ENCODE measurements around the gene MDFI.

MDFI gene, protein sequence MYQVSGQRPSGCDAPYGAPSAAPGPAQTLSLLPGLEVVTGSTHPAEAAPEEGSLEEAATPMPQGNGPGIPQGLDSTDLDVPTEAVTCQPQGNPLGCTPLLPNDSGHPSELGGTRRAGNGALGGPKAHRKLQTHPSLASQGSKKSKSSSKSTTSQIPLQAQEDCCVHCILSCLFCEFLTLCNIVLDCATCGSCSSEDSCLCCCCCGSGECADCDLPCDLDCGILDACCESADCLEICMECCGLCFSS

DNA sequence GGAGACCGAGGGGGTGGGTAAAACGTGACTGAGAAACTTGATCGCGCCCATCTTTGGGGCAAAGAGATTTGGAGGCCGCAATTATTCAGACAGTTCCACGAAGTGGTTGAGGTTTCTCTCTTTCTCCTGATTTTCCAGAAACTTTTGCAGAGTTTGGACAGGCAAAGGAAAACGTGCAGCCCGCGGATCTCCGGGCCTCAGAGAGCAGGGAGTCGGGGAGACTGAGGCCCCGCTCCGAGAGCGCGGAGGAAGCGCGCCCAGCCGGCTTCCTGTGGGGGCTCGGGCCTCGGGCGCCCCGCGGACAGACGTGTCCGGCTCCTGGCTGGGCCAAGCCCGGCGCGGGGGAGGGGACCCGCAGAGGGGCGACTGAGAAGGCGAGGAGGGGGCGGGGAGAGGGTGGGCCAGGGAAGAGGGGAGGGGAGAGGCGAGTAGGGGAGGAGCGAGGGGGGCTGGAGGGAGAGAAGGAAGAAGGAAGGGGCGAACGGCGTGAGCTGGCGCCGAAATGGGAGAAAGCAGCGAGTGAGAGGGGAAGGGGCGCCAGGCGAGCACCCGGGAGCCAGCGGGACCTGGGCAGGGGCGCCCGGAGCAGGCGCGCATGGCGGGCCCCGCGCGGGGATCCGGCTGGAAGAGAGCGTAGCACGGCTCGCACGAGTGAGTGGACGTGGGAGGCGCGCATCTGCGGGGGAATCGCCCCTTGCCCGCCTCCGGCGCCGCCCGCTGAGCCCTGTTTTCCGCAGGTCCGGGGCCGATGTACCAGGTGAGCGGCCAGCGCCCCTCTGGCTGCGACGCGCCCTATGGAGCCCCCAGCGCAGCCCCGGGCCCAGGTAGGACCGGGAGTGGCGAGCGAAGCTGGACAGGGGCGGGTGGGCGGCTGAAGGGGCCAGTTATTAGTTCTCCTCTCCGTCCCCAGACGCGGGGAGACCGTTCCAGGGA, at the start of gene MDFI:
TSS of gene MDFI (plus strand) at position 467 of the 933 bp plus-strand sequence. CDS start at position 749, 282 bp downstream.
- no peak for DNase-seq (ENCODE audit: low read depth)
- peak within 1 kb of the TSS; percentile 61 for H3K4me3 ChIP-seq (replicated peaks; ENCODE audit: low read depth, low read length)
- TF ChIP-seq, protein P1, sequence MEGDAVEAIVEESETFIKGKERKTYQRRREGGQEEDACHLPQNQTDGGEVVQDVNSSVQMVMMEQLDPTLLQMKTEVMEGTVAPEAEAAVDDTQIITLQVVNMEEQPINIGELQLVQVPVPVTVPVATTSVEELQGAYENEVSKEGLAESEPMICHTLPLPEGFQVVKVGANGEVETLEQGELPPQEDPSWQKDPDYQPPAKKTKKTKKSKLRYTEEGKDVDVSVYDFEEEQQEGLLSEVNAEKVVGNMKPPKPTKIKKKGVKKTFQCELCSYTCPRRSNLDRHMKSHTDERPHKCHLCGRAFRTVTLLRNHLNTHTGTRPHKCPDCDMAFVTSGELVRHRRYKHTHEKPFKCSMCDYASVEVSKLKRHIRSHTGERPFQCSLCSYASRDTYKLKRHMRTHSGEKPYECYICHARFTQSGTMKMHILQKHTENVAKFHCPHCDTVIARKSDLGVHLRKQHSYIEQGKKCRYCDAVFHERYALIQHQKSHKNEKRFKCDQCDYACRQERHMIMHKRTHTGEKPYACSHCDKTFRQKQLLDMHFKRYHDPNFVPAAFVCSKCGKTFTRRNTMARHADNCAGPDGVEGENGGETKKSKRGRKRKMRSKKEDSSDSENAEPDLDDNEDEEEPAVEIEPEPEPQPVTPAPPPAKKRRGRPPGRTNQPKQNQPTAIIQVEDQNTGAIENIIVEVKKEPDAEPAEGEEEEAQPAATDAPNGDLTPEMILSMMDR (IDR thresholded peaks at IDR 0.05; ENCODE audit: low read length, missing control alignments): no peak

DNA sequence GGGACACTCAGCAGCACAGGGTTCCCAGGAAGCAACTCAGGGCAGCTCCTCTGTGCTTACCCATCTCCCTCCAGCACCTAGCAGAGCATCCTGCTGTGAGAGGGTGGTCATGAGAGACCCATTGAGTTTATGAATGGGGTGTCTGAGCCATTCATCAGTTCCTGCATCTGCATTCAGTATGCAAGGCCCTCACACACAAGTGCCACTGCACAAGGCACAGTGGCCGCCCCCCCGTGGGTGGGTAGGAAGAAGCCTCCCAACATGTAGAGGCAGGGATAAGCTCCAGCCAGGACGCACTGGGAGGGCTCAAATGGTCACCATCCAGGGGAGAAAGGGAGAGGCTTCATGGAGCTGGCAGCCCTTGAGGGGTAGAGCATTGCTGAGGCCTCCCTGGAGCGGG, 49.0 kb upstream of the MDFI start:
- no peak for DNase-seq (ENCODE audit: low read depth)
- TF ChIP-seq, protein P1 (IDR thresholded peaks at IDR 0.05; ENCODE audit: low read length, missing control alignments): no peak
- no peak overlapping the region for H3K4me3 ChIP-seq (replicated peaks; ENCODE audit: low read depth, low read length)

DNA sequence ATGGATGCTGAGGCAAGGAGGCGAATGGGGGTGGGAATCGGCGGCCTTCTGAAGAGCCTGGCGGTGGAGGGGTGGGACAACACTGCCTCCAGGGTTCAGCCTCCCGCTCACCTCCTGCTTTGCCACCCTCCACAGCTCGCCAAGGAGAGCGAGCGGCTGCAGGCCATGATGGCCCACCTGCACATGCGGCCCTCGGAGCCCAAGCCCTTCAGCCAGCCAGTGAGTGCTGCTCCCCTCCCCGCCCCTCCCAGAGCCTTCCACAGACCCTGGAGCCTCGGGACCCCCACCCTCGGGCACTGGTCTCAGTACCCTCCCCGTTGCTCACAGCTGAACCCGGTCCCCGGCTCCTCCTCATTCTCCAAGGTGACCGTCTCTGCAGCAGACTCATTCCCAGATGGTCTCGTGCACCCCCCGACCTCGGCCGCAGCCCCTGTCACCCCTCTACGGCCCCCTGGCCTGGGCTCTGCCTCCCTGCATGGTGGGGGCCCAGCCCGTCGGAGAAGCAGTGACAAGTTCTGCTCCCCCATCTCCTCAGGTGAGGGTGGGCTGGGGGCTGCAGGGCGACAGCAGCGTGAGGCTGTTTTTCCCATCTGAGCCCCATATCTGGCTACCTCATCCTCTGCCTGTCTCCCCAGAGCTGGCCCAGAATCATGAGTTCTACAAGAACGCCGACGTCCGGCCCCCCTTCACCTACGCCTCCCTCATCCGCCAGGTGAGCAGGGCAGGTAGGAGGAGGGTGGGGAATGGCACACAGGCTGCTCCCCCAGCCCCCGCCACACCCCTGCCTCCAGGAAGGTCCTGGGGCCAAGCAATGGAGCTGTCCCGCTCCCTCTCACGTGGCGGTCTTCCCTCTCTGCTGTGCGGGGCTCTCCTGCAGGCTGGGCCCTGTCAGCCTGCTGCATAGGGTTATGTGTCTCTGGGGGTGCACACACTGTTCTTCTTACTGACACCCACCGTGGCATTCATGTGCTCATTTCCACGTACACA, 48.3 kb upstream of the MDFI start:
- DNase-seq (ENCODE audit: low read depth): no peak
- TF ChIP-seq, protein P1 (IDR thresholded peaks at IDR 0.05; ENCODE audit: low read length, missing control alignments): no peak
- H3K4me3 ChIP-seq (replicated peaks; ENCODE audit: low read depth, low read length): no peak overlapping the region

DNA sequence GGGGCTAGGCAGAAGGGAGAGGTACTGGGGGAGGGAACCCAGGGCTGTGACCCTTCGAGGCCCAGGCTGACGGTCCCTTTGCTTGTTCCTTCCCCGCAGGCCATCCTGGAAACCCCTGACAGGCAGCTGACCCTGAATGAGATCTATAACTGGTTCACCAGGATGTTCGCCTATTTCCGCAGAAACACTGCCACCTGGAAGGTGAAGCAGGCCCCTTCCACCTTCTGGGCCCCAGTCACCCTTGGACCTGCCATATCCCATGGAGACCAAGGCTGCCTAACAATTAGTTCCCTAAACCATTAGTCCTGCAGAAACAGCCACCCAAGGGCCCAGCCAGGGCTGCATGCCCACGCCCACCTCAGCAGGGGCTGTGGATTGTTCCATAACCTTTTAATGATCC, 47.1 kb upstream of the MDFI start:
- TF ChIP-seq, protein P1 (IDR thresholded peaks at IDR 0.05; ENCODE audit: low read length, missing control alignments): no peak
- H3K4me3 ChIP-seq (replicated peaks; ENCODE audit: low read depth, low read length): no peak overlapping the region
- no peak for DNase-seq (ENCODE audit: low read depth)

DNA sequence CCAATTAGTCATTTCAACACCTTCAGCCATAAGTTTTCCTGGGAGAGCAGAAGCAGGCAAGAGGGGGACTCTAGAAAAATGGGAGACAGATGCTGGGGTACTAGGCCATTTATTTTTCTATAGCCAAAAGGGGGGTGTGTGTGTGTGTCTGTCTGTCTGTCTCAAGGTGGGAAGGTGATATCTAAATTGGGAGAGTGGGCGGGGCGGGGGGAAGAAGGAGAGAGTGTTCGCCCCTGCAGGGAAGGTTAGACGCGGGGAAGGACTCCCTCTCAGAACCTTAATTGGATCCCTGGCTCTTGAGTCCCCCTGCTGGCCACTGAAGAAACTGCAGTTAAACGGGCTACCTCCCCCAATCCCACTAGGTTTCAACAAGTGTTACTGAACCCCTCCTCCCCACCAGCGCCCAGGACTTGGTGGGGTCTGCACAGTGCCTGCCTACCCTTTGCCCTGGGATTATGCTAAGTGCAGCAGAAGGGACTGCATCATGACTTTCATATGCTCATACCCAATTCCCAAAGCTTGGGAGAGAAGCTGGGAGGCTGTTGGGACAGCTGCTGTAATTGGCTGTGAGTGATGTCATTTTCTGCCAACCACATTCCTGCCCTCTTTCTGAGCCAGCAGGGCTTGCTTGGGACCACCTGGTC, 46.3 kb upstream of the MDFI start:
- peak; percentile 66 for DNase-seq (ENCODE audit: low read depth)
- TF ChIP-seq, protein P1 (IDR thresholded peaks at IDR 0.05; ENCODE audit: low read length, missing control alignments): peak; percentile 93
- no peak overlapping the region for H3K4me3 ChIP-seq (replicated peaks; ENCODE audit: low read depth, low read length)

DNA sequence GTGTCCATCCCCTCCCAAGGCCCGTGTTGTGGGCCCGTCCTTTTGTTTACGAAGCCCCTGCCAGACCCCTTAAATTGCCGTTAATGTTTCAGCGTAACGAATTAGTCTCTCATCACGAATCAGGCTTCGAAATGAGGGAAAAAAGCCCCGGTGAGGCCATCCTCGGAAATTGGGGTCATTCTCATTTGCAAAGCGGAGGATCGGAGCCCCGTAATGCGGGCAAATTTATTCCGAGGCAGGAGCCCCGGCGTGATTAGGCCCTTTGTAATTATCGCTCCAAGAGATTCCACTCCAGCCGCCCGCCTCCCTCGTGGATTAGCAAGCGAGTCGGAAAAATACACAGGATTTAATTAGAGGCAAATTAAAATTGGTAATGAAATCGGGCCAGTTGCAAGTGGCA, 44.9 kb upstream of the MDFI start:
- TF ChIP-seq, protein P1 (IDR thresholded peaks at IDR 0.05; ENCODE audit: low read length, missing control alignments): no peak
- no peak overlapping the region for H3K4me3 ChIP-seq (replicated peaks; ENCODE audit: low read depth, low read length)
- DNase-seq (ENCODE audit: low read depth): no peak
